Stomach (tissue), 4 donors: Measurements from ENCODE around the gene TMPRSS2.

Experiments used
- EP300 ChIP-seq: sonication (generic); formaldehyde crosslinking; IDR thresholded peaks from one replicate; pipeline ENCODE4 v1.6.1; 2017; ENCODE audit warnings: antibody characterized with exemption
- TF ChIP-seq, protein P1 (sequence below), 7 experiments: fragments of 450-650 bp in 4 of 7; fragments of 200-600 bp in 3 of 7; sonication (generic) in 3 of 7; IDR thresholded peaks; one replicate each; pipeline ENCODE4 v1.5.1; 2016 to 2019; ENCODE audit warnings: antibody characterized with exemption in 7 of 7, control low read depth in 2 of 7, mild to moderate bottlenecking in 1 of 7

DNA sequence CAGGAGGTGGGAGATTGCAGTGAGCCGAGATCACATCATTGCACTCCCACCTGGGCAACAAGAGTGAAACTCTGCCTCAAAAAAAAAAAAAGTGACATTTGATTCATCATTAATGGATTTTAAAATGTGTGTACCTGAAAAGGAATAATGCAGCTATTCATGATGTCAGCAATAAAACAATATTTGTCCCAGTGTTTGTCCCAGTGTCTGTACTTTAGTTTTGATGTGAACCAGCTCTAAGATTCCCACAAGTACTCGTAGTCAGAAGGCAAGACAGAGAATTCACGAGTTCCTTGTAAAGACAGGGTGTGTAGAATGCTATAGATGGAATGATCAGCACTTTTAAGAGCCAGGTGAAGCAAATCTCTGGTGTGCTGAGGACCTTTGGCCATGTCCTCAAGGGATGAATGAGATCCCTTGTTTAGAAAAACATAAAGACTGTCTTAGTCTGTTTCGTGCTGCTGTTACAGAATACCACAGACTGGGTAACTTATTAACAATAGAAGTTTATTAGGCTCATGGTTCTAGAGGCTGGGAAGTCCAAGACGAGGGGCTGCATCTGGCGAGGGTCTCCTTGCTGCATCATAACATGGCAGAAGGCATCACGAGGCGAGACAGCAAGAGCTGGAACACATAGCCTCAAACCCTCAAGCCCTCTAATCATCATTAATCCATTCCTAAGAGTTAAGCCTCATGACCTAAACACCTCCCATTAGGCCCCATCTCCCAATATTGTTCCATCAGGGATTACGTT, 12.0 kb upstream of the TMPRSS2 start:
- TF ChIP-seq, protein P1, sequence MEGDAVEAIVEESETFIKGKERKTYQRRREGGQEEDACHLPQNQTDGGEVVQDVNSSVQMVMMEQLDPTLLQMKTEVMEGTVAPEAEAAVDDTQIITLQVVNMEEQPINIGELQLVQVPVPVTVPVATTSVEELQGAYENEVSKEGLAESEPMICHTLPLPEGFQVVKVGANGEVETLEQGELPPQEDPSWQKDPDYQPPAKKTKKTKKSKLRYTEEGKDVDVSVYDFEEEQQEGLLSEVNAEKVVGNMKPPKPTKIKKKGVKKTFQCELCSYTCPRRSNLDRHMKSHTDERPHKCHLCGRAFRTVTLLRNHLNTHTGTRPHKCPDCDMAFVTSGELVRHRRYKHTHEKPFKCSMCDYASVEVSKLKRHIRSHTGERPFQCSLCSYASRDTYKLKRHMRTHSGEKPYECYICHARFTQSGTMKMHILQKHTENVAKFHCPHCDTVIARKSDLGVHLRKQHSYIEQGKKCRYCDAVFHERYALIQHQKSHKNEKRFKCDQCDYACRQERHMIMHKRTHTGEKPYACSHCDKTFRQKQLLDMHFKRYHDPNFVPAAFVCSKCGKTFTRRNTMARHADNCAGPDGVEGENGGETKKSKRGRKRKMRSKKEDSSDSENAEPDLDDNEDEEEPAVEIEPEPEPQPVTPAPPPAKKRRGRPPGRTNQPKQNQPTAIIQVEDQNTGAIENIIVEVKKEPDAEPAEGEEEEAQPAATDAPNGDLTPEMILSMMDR (IDR thresholded peaks at IDR 0.05): no peak
- no peak for TF ChIP-seq EP300
